Lower lobe of right lung (tissue), 2 donors: ENCODE results near the gene EXOSC7. TPM values are rescaled to one million over a fixed set of nuclear protein-coding genes. Genes with fewer than 3 reads are reported as not detected.

Source experiments
- ATAC-seq, 2 donors: fragments of 200-7000 bp; cut with Tn5 transposase; one replicate each; pipeline ENCODE4 v1.9.1; 2020 to 2022; ENCODE audit warnings: mild to moderate bottlenecking in 2 of 2, moderate library complexity in 2 of 2
- DNase-seq: peaks from one replicate; pipeline ENCODE4 v3.0.0-alpha.2; 2020
- H3K27ac ChIP-seq: fragments of 200-600 bp; one replicate; pipeline ENCODE4 v1.8.0; 2022
- H3K27me3 ChIP-seq: fragments of 200-600 bp; one replicate; pipeline ENCODE4 v1.8.0; 2022; ENCODE audit warnings: low read depth
- H3K36me3 ChIP-seq: fragments of 200-600 bp; one replicate; pipeline ENCODE4 v1.8.0; 2022; ENCODE audit warnings: mild to moderate bottlenecking
- H3K4me1 ChIP-seq: fragments of 200-600 bp; one replicate; pipeline ENCODE4 v1.8.0; 2022
- H3K4me3 ChIP-seq: fragments of 200-600 bp; one replicate; pipeline ENCODE4 v1.8.0; 2022; ENCODE audit warnings: mild to moderate bottlenecking
- H3K9me3 ChIP-seq: fragments of 200-600 bp; one replicate; pipeline ENCODE4 v1.8.0; 2022
- CTCF ChIP-seq: fragments of 200-600 bp; IDR thresholded peaks from one replicate; pipeline ENCODE4 v1.8.0; 2022; ENCODE audit warnings: antibody characterized with exemption, mild to moderate bottlenecking
- intact Hi-C: fragments of 100-400 bp; cut with DNase I; formaldehyde crosslinking; loops from one replicate; pipeline ENCODE4 v1.11.0; 2022
- total RNA-seq: library from RNA; stranded (reverse); fragmentation: NEBNext Ultra II Directional; extraction: Animal tissue kit (Norgen Biotek cat#: 25700); gene quantifications from one replicate; pipeline ENCODE4 v1.2.1, GENCODE V29; 2021
- donor health status: DM: no; HTN: yes; CAD: no; lungs with severe emphysema.

Gene EXOSC7
- total RNA-seq, 1 donor from 2014 or later = 32.9 TPM

GRCh38 chr3:44955917-44956316, 20.1 kb upstream of the EXOSC7 start:
- Histone ChIP-seq H3K4me1 (peaks cover 50% of the 10 kb centered on the region), H3K36me3 (peaks cover 19% of the 10 kb centered on the region), H3K9me3 (no peaks in the 10 kb centered on the region), H3K27ac (no peak overlapping the region), H3K4me3 (no peak overlapping the region), H3K27me3 (no peaks in the 10 kb centered on the region)
- no peak for TF ChIP-seq CTCF
- no peak for DNase-seq
- ATAC-seq = no peak
- intact Hi-C loops = no loop called here

GRCh38 chr3:44957986-44958385, 18.1 kb upstream of the EXOSC7 start:
- Histone ChIP-seq H3K4me3 (no peak overlapping the region), H3K27me3 (no peaks in the 10 kb centered on the region), H3K9me3 (no peaks in the 10 kb centered on the region), H3K27ac (no peak overlapping the region), H3K4me1 (peaks cover 61% of the 10 kb centered on the region), H3K36me3 (peaks cover 19% of the 10 kb centered on the region)
- no peak for TF ChIP-seq CTCF
- ATAC-seq (no peak), DNase-seq (no peak)
- intact Hi-C loops = no loop called here

GRCh38 chr3:44958386-44958785, 17.7 kb upstream of the EXOSC7 start:
- DNase-seq (no peak), ATAC-seq (peak; percentile 25 to 47)
- no peak overlapping the region for H3K4me3 ChIP-seq
- no peaks in the 10 kb centered on the region for H3K27me3 ChIP-seq
- no peak for TF ChIP-seq CTCF
- H3K9me3 ChIP-seq = no peaks in the 10 kb centered on the region
- H3K36me3 ChIP-seq = peaks cover 16% of the 10 kb centered on the region
- intact Hi-C loops = no loop called here
- H3K4me1 ChIP-seq = peaks cover 65% of the 10 kb centered on the region
- H3K27ac ChIP-seq = no peak overlapping the region

- H3K27me3 ChIP-seq = no peaks in the 10 kb centered on the region
- H3K4me1 ChIP-seq = peaks cover 58% of the 10 kb centered on the region
- no peak for ATAC-seq
- H3K9me3 ChIP-seq = no peaks in the 10 kb centered on the region
- H3K27ac ChIP-seq = no peak overlapping the region
- intact Hi-C loops = no loop called here
- DNase-seq = no peak
- no peak for TF ChIP-seq CTCF
- H3K4me3 ChIP-seq = no peak overlapping the region
- H3K36me3 ChIP-seq = peaks cover 12% of the 10 kb centered on the region
These were observed 15.5 kb upstream of the EXOSC7 start for GRCh38 chr3:44960387-44961026.

GRCh38 chr3:44961888-44962287, 14.2 kb upstream of the EXOSC7 start:
- no peaks in the 10 kb centered on the region for H3K9me3 ChIP-seq
- ATAC-seq (no peak), DNase-seq (no peak)
- TF ChIP-seq CTCF = no peak
- H3K4me3 ChIP-seq = no peak overlapping the region
- H3K4me1 ChIP-seq = peaks cover 55% of the 10 kb centered on the region
- H3K36me3 ChIP-seq = peaks cover 12% of the 10 kb centered on the region
- intact Hi-C loops = no loop called here
- no peaks in the 10 kb centered on the region for H3K27me3 ChIP-seq
- no peak overlapping the region for H3K27ac ChIP-seq
